Amygdala (tissue), 56 donors: ENCODE data around the gene CCT3.

Experiments used
- DNase-seq, 56 donors: peaks; one replicate each; lab custom pipeline; 2025; lab: John Stamatoyannopoulos, UW

Gene CCT3

DNA sequence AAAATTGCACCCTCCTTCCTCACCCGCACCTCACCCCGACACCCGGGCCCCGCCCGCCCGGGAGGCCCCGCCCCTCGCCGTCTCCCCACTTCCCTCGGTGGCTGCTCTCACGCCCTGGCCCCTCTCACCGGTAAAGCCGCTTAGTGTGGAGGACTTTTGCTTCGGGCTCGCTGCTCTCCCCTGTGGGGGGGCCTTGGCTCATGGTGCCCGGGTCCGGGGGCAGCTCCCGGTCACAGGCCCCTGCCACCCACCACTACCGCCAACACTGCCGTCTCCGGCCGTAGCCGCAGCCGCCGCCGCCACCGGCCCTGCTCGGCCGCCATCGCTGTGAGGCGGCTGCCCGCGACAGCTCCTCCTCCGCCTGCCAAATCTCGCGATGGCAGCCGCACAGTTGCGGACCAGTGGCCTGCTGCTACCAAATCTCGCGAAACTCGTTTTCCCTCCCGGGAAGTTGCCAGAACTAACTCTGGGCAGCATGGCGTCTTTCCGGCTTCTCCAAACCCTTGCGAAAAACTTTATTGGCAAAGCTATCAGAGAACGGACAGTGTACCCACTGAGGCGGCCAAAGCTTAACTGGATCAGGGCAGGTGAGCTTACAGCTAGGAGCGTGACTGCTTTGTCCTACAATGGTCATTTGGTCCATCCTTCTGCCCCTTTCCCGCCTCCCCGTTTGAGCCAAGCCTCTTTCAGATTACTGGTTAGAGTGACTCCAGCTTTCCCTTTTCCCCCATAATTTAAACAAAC lies 55.4 kb downstream of the CCT3 start, which contains the start of gene SMG5:
Gene SMG5 (minus strand): TSS at position 347 of the 744 bp plus-strand sequence. CDS start 145 bp downstream, at position 202.
- DNase-seq: peak; percentile 41 to 97 (median 91)

DNA sequence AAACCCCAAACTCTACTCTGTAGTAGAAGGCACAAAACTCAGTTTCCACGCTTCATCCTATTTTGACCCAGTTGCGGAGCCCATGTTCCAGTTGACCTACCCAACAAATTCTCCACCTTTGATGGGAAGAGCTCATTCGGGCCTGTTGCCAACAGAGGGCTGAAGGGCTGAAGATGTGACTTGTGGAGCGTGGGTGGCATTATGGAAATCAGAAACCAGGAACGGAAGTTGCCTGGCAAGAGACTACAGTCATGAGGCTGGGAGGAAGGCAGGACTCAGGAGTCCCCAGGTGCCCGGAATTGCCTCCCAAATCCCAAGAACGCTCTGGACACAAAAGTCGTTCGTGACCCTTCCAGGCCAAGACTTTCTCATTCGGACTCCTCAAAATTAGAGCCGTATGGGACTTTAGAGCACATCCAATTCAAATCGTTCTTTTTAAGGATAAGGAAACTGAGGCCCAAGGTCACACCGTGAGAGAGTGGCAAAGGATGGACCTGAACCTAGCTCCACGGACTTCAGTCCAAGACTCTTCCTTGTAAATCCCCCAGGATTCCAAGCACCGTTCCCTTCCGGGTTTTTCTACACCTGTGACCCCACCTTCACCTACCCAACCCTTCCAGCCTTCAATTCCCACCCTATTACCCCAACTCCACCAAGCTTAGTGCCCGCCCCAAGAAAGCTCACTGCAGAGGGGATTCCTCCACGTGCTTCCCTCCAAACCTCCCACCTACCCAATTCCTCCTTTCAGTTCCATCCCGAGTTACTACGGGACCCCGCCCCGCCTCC lies 56.2 kb downstream of the CCT3 start:
- peak in 1 of 56 donors; percentile 14 for DNase-seq

DNA sequence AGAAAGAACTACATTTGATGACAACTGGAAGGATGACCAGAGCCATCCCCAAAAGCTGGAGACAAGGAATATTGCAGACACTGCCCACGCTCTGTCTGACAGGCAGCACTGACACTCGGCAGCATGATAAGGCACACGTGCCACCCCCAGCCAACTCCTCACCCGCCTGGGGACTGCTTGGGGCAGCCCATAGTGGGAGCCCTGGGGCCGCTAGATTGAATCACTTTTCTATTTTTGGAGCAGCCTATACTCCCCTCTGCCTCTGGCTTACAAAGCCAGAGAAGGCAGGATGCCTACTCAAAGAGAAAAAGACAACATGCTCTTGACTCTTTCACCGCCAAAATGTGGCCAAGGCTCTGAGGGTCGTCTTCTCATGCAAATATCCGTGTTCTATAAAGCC lies 56.8 kb downstream of the CCT3 start:
- peak in 7 of 56 donors; percentile 13 to 26 (median 20) for DNase-seq

DNA sequence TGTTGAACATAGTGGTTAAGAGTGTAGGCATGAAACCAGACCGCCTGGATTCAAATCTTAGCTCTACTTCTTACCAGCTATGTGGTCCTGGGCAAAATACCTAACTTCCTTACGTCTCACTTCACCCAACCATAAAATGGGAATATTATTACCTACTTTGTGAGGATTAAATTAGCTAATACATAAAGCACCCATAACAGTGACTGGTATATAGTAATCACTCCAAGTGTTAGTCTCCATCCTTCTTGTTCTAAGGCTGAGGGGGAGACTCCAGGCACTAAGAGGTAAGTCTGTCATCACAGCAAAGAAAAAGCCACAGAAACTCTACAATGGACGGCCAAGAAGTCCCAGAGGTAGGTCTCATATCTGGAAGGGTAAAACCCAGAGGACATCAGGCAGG lies 58.3 kb downstream of the CCT3 start:
- no peak for DNase-seq

DNA sequence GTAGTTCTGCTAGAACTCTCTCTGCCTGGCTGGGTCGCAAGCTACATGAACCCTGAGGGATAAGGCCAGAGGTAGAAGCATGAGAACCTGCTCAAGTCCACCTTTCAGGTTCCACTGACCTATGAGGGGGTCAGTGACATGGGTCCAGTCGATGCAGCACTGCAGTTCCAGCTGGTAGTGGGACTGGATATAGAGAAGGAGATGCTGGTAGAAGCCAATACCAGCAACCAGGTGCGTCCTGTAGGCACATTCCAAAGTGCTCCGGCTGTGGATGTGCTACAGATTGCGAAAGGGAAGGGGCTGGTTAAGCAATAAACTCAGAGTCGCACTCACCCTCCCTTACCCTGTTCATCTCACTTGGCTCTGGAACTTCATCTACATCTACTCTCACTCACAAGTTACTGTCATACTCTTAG lies 61.1 kb downstream of the CCT3 start:
- no peak for DNase-seq

DNA sequence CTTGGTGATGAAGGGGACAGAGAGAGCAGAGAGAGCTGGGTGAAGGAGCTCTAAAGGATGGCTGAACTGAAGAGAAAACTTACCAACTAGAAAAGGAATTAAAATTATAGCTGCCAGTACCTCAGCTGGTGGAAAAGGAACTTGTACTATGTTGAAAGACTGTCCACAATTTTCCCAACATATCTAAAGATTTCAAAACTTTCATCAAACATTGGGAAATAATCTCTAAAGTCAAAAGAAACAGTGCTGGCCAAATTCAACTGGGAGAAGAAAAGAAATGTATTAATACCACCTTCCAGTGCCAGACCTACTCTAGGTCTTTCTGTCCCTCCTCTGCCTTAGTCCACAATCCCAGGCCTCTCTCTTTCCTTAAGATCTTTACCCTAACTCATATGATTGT lies 61.6 kb downstream of the CCT3 start:
- no peak for DNase-seq

DNA sequence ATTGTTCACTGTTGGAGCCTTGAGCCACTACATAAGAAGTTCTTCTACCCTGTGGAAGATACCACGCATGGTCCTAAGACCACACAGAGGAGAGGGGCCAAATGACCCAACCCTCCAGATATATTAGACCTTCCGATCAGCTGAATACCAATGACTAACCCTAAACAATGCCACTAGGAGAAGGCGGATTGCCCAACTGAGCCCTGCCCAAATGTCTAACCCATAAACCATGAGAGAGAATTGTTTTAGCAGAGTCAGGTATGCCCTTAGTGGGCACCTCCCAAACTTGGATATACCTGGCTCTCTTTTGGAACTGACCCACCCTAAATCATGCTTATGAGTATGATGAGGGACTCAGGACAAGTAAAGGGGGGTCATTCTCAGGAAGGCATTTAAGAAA lies 67.8 kb downstream of the CCT3 start:
- no peak for DNase-seq

DNA sequence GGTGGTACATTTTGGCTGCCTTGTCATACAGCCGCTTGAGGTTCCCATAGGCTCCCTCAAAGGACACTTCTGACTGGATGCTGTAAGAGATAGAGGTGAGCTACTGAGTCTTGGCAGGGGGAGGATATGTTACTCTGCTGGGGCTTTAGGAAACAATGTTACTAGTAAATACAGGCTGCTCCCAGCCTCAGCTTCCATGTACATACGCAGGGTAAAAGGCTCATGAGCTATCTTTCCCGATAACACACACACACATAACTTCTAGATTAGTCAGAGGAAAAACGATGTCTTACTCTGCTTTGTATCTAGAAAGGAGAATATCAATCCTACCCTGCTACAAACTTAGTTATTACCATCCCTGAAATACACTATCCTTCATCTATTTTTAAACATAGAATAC lies 69.8 kb downstream of the CCT3 start:
- DNase-seq: no peak

DNA sequence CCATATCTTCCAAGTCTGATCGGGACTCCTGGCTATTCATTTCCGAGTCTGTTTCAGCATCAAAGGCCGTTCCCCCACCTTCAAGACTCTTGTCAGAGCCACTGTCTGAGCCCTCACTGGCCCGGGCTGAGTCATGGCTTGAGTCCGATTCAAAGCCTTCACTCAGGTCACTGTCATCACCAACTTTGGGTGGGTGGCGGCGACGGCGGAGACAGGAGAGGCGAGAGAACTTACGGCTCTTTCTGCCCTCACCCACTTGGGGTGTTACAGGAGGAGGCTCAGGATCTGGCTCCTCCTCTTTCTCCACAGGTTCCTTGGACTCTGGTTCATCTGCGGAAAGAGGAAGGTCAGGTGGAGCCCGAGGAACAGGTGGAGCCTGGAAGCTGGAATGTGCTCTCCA lies 72.0 kb downstream of the CCT3 start:
- no peak for DNase-seq

DNA sequence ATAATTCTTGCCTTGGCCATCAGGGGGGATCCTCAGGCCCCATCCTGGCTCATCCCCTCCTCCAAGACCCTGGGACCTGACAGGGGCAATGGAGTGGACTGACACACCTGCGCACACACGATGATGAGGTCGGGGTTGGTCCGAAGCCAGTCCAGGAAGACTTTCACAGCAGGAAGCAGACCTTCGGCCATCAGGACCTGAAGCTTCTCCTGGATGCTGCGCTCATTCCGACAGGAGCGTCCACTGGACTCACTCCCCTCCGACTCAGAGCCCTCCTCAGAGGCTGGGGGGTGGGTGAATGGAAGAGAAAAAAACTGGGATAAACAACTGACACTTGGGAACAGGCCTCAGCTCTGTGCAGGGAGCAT lies 74.8 kb downstream of the CCT3 start:
- DNase-seq: no peak

DNA sequence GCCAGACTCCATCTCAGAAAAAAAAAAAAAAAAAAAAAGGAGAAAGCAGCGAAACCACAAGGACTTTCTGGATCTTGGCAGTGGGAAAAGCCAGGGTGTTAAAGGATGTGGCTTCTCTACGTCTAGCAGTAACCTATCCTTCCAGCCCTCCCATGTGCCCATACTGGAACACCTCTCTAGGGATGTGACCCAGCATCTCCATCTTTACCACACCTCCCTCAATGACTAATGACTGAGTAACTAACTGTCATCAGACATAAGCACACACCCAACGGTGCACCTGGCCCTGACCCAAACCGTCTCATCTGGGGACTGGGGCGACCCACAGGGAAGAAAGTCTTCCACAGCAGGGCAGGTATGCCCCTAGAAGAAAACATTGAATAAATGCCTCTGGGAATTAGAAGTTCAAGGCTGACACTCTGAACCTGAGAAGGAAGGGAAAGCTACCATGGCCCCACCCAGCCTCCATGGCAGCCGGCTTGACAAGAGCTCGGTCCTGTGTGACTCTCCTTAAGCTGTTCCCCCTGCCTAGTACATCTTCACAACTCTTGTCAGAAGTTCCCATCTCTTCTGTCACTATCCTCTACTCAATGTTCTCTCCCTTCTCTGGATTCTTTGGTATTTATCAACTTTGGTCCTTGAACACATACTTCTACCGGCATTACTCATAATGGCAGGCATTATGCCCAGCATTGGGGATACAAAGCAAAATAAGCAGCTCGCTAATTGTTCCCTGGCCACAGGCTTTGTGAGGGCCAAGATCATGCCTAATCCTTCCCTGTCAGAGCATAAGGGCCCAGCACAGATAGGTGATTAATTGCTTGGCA lies 75.4 kb downstream of the CCT3 start:
- no peak for DNase-seq

DNA sequence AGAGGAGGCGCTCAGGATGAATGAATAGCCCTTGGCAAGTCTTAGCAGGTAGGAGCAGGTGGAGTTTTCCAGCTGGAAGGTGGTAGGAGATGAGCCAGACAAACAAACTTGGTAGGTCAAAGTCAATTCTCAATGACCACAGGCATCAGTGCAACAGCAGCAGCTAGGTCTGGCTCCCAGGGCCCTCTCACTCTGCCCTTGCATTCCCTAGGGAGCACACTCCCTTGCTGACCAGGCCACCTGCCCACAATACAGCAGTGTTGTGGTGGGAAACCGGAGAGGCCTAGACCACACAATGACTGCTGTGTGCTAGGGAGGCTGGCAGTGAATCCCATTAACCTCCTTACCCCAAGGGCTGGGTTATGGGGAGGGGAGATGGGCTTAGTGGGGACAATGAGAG lies 77.2 kb downstream of the CCT3 start:
- DNase-seq: peak in 27 of 56 donors; percentile 17 to 72 (median 44)

DNA sequence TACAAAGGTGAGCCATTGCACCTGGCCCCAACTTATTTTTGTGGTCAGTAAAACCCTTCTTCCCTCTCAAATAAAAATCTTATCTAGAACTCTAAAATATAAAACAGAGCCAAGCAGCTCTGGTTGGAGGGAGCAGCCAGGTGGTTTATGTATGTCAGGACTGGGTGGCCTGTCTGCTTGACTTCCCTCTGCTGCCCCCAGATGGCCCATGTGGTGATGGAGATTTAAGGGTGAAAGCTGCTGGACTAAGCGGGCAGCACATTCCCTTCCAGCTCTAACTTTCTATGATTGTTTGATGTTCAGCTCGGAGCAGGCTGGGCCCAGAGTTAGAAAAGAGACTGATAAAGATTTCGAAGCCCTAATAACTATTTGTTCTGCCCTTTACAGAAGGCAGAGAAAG lies 78.3 kb downstream of the CCT3 start:
- DNase-seq: peak in 26 of 56 donors; percentile 18 to 72 (median 39)
